NCI-H2081 (cell line): ENCODE results near the gene VTN.

Experiments used
- DNase-seq, 2 experiments: peaks; one replicate each; lab custom pipeline; 2025; lab: John Stamatoyannopoulos, UW

VTN gene

GRCh38 chr17:28395426-28395825, 25.3 kb upstream of the VTN start:
- DNase-seq, result no peak

GRCh38 chr17:28394337-28395116, 24.4 kb upstream of the VTN start:
- no peak for DNase-seq

DNA sequence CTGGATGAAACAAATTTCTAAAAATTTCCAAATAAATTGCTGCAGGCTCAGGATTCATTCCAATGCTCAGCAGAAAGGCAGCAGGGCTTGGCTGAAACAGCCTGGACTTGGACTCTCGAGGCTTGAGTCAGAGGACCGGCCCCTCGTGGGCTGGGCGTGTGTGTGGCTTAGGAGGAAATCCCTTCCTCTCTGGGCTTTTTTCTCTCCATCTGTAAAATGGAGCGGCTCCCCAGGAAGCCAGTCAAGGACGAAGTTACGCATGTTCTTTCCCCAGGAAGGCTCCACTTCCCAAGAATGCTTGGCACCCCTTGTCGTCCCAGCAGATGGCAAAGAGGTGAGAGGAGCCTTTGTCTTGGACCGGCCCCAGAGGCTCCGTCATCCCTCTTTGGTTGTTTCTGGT, 22.4 kb upstream of the VTN start:
- DNase-seq, result no peak

GRCh38 chr17:28391401-28391800, 21.3 kb upstream of the VTN start:
- DNase-seq, result no peak

DNA sequence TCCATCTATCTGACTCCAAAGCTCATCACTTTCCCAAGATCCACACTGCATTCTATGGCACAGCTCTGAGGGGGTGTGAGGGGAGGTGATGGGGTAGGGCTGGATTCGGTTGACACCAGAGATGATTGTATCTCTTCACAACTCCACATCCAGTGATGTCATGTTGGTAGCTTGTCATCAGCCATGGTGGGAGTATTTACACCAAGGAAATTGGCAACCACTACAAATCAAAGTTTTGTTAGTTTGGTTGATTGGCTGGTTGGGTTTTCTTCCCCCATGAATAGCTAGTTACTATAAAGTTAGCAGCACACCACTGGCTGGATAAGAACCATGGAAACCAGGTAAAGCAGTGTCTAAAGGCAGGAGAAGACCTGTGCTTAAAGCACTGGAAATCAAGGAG, 20.9 kb upstream of the VTN start:
- no peak for DNase-seq

GRCh38 chr17:28390563-28390962, 20.5 kb upstream of the VTN start:
- DNase-seq, result no peak

DNA sequence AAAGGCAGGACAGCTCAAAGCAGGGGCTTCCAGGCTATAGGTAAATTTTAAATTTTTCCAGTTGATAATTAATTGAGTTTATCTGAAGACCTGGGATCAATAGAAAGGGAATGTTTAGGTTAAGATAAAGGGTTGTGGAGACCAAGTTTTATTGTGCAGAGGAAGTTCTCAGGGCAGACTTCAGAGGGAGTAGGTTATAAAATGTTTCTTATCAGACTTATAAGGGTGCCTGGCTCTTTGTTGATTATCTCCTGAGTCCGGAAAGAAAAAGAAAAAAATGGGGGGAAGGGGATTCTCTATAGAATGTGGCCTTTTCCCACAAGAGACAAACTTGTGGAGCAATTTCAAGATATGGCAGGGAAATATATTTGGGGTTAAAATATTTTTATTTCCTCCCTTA, 20.0 kb upstream of the VTN start:
- no peak for DNase-seq

- no peak for DNase-seq
Observed at GRCh38 chr17:28388106-28388505, 18.0 kb upstream of the VTN start.

GRCh38 chr17:28386391-28386790, 16.3 kb upstream of the VTN start:
- DNase-seq, result no peak

DNA sequence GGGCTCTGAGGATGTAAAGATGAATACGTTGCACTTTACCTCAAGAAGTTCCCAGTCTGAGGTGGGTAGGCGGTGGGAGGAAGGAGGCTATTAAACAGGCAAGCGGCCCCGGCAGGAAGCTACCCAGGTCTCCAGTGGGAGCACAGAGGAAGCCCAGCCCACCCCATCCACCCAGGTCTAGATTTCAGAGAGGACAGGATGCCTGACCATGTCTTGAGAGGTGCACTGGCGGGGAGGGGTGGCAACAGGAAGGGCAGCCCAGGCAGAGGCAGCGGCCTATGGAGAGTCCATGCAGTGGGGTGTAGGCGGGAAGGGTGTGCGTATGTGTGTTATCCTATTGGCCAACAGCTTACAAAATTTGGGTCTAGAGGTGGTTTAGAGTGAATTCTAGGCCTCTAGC, 15.3 kb upstream of the VTN start:
- DNase-seq, result no peak

GRCh38 chr17:28385037-28385400, 14.9 kb upstream of the VTN start:
- no peak for DNase-seq

- DNase-seq, result peak; percentile 29 to 58
Observed at GRCh38 chr17:28384281-28385036, 14.4 kb upstream of the VTN start.

DNA sequence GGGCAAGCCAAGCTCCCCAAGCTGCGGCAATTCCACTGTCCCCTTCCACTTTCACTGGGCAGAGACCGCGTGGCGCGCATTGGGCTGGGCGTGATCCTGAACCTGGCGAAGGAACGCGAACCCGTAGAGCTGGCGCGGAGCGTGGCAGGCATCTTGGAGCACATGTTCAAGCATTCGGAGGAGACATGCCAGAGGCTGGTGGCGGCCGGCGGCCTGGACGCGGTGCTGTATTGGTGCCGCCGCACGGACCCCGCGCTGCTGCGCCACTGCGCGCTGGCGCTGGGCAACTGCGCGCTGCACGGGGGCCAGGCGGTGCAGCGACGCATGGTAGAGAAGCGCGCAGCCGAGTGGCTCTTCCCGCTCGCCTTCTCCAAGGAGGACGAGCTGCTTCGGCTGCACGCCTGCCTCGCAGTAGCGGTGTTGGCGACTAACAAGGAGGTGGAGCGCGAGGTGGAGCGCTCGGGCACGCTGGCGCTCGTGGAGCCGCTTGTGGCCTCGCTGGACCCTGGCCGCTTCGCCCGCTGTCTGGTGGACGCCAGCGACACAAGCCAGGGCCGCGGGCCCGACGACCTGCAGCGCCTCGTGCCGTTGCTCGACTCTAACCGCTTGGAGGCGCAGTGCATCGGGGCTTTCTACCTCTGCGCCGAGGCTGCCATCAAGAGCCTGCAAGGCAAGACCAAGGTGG, 11.2 kb upstream of the VTN start:
- DNase-seq, result no peak

- no peak for DNase-seq
Observed at GRCh38 chr17:28379814-28380801, 10.0 kb upstream of the VTN start.

- no peak for DNase-seq
Observed at GRCh38 chr17:28372945-28373274, 2.8 kb upstream of the VTN start.

GRCh38 chr17:28372203-28372944, 2.3 kb upstream of the VTN start:
- peak in 1 of 2 experiments; percentile 20 for DNase-seq

DNA sequence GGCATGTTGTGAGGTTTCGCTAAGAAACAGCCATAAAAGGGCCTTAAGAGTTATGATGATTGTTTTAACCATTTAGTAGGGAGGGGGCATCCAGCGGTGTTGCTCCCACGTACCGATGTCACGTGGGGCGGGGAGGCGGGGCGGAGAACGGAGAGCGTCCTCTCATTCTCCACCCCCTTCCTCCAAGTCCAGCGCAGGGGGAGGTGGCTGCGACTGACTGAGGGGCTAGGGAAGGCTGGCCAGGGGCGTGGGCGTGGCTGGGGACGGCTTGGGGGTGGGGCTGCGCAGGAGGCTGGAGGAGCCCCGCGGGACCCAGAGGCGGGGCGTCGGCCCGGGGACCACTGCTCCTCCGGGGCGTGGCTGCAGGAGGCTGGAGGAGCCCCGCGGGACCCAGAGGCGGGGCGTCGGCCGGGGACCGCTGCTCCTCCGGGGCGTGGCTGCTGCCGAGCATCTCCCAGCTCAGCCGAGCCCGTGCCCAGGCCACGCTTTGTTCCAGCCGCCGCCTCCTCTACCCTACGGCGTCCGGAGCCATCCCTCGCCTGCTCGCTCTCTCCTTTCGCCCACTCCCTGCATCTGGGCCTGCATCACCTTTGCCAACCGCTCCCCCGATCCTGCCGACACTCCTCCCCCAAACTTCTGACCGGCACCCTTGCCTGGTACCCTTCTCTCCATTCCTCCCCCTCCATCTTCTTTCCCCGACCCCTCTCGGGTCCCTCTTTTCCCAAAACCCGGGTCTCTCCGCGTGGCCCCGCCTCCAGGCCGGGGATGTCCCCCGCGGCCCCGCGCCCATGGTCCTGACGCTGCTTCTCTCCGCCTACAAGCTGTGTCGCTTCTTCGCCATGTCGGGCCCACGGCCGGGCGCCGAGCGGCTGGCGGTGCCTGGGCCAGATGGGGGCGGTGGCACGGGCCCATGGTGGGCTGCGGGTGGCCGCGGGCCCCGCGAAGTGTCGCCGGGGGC, 1.4 kb upstream of the VTN start, which contains the start of gene SARM1:
Gene SARM1, plus strand, starts transcription at position 450 of the 958 bp plus-strand sequence. Its CDS starts 339 bp downstream, at position 789.
- DNase-seq, result peak; percentile 79 to 81

DNA sequence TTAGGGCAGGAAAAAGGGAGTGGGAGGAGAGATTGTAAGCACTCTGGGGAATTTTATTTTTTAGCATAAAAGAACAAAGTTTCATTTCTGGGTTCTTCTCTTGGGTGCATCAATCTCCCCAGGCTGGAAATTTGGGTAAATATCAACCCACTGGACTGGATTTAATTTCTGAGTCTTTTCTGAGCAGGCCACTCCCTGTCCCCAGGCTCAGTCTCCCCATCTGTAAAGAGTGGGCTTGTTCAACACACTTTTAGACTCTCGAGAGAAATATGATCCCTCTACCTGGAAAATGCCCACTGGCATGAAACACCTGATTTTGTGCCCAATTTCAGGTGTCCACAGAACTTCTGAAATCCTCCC, 617 bp upstream of the VTN start:
- no peak for DNase-seq

DNA sequence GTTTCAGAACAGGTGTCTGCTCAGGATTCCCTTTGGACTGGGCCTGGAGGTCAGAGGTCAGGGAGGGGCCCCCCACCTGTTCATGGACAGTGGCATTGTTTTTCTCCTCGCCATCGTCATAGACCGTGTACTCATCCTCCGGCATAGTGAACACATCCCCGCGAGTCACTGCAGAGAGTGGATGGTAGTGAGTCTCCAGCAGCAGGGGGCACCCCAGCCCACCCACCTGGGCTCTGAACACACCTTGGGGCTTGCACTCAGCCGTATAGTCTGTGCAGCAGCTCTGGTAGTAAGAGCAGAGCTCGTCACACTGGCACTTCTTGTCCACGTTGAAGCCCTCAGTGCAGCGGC, 448 bp downstream of the VTN start:
- no peak for DNase-seq
